ACHN (cell line): ENCODE data around the gene CFAP45.

ENCODE experiments used
- DNase-seq: peaks from one replicate; pipeline ENCODE4 v3.0.0-alpha.2; 2015
- in situ Hi-C: cut with HindIII; loops from 2 replicates; pipeline ENCODE4 v1.10.0; 2017; ENCODE audit warnings: low sequenced_read_pairs, low pct_ligation_motif_present, low pct_unique_long_range_greater_than_20kb

CFAP45 gene

DNA sequence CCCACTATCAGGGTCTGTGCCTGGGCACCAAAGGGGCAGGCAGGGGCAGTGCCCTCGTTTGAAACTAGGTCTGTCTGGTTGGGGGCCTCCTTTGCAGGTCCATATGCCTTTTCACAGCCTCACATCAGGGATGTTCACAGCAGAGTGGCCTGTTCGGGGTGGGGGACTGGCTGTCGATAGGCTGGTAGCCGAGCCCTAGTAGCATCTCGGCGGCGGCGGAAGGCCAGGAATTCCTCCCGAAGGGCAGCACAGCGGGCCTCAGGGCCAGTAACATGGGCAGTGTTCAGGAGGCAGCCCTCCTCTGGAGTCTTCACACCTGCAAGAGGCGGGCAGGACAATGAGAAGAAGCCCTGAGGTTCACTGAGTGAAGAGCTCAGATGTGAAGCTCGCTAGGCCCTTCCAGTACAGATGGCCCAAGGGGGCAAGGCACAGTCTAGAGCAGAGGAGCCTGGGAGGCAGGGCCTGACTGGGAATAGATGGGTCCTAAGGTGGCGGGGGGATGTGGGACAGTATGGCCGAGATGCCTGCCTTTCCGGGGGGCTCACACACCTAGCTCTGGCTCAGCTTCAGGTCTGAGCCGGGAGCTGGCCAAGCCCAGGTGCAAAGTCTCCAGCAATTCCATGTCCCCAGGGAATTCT lies 27.4 kb upstream of the CFAP45 start:
- no peak for DNase-seq
- in situ Hi-C loops, result no loop called here

DNA sequence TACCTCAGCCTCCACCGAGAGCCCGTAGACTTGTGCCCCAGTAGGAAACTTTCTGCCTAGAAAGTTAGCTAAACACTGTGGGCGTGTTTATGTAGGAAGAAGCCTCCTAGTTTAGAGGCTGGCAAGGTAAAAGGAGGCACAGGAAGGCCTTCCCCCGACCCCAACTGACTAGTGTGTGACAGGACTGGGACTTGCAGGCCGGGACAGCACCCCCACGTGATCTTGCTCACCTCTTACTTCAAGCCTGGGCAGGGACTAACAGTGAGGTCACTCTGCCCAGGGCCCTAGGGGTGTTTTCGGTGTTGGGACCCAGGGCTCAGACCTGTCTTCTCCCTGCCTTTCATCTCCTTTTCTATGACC lies 25.7 kb upstream of the CFAP45 start:
- in situ Hi-C loops, result no loop called here
- DNase-seq, result no peak

DNA sequence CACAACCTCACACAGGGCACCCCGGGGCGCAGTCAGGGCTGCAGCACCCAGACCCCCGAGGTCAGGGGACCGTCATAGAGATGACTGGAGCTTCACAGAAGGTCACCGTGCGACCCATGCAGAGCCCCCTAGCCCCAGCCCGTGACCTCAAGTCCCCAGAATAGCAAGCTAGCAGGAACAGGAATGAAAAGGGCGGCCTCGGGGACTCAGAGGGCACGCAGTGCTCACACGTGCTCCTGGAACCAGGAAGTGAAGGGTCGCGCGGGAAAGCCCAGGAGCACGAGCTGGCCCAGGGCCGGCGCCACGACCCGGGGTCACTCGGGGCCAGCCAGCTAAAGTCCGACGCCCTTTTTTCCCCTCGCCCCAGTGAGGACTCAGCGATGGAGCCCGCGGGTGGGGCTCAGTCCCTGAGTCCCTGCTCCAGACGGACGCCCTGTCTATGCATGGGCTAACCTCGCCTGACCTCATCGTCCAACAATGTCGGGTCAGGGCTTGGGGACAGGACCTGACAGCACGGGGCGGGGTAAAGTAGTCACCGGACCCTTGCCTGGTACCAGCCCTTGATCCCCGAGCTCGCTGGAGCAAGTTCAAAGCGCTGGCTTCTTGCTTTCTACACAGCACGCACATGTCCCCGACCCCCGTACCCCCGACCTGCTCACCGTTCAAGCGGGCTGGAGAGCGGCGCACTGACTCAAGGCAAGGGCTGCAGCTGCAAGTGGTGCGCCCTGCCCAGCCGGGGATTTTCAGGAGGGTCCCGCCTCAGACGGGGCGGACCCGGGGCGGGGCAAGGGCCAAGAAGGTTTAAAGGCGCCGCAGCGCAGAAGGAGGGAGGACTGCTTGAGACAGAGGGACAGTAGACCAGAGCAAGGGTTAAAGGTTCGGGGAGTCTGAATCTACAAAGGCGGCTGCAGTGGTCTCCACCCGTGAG lies 25.1 kb upstream of the CFAP45 start, which contains the start of gene TAGLN2:
Gene TAGLN2, minus strand, starts transcription at position 717 of the 928 bp plus-strand sequence. CDS start 4,998 bp downstream, outside the sequence.
- DNase-seq, result peak; percentile 93
- in situ Hi-C loops, result no loop called here

DNA sequence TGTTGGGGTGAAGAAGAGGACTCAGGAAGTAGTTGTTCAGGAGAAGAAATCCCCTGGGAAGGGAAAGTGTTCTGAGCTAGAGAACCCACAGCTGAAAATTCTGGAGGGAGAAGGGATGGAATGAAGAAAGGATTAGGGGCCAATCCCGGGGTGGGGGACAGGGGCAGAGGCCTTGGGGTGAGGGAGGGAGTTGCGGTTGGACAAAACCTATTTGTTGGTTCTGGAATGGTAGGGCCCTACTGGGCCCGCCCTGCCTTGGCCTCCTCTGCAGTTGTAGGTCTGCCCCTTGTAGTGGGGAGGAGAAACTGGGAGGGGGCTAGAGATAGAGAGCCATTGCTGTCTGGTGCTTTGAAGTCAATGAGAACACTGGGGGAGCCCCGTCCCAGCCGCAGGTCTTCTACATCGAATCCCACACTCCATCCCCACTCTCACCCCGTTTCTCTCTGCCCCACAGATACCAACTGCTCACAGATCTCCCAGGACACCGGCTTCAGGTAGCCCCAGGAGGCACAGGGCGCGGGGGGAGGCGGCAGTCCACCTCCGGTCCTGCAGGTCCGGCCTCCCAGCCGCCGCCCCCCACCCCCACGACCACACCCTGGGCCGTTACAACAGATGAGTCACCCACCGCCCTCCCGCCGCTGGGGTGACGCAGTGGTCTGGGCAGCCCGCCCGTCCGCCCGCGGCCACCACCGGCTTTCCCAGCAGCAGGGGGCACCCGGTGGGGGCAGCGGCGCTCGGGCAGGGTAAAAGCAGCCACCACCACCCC lies 24.2 kb upstream of the CFAP45 start:
- peak; percentile 92 for DNase-seq
- in situ Hi-C loops, result no loop called here

DNA sequence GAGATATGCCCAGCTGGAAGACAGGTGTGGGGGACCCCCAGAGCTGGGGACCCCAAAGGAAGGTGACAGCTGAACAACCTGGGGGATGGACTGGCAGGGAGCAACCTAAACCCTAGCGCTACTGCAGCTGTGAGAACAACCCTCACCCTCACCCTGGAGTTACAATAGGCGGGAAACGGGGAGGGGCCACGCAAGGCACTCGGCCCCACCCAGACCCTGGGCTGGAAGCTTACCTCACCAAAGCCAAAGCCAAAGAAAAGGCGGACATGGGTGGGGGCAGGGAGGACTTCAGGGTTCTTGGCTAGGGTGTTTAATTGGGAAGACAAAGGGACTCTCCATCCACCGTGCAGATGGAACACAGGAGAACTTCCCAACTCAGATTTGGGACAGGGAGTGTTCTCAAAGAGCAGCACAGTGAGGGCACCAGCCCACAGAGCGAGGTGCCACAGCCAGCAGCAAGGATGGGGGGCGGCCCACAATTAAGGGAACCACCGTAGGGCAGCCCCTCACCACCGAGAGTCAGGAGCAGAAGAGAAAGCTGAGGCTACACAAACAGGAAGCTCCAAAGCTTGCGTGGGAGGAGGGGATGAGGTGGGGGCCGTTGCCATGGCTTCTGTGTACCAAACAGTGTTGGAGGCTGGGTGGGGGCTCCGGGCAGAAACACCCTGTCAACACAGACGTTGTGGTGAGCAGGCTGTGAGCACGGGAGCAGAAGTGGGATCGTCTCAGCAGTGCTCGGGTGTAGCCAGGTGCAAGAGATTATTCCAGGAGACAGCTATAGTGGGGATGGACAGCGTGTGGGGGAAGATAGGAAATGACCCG lies 23.4 kb upstream of the CFAP45 start:
- peak; percentile 80 for DNase-seq
- in situ Hi-C loops, result no loop called here

DNA sequence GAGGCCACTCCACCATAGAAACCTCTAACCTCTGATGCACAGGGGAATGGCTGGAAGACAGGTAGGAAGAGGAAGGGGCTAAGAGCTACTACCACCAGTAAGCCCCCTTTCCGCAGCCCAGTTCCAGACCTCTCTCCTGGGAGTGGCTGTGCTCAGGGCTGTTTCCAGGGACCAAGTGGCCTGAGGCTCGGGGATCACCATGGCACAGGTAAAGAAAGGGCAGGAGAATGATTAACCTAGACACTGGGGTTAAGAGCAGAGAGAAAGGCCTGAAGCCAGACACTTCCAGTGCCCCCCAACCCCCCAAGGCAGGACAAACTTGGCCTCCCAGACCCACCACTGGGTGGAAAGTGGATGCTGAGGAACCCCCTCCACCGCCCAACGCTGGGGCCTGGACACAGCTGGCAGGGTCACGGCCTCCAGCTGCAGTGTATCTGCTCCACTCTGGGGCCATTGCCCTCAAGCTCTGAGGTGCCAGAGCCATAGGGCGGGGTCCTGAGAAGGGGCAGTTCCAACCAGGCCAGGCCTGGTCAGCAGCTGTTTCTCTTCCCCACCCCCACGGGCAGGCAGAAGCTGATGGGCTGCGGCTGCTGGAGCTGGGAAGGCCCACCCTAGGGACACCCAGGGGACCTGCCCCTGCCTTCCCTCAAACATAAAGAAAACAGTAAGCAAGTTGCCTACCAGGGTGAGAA lies 22.7 kb upstream of the CFAP45 start:
- DNase-seq, result no peak

DNA sequence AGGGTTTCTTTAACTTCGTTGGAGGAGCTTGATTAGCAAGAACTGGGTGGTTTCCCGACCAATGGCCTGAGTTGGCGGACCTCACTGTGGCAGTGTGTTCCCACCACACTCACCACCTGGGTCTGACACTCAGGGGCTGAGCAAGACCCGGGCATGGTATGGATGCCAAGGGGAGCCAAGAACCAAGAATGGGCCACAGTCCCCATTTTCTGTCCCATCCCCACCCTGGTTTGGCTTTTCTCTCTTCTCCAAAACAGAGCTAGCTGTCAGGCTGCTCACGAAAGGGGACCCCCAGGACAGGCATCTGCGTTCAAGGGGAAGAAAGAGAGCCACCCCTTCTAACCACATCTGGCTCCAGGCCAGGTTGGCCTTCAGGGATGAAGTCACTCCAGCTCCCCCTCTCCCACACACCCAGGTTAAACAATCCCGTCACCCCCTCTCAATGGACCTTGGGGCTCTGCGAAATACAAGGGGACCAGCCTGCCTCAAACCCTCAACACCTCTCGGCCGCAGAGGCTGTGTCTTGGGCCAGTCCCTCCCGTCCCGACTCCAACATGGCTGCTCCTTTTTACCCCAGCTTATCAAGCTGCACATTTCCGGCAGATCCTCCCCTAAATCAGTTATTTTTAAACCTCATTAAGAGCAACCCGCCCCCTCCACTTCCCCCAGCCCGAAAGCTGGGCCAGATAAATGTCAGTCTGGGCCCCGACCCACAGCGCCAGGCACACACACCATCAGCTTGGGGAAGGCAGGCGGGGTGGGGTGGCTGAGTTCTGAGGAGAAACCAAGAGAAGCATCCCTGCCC lies 21.9 kb upstream of the CFAP45 start:
- in situ Hi-C loops, result no loop called here
- no peak for DNase-seq

More for the DNA sequence above, 22.7 kb upstream of the CFAP45 start:
- in situ Hi-C loops, result no loop called here

DNA sequence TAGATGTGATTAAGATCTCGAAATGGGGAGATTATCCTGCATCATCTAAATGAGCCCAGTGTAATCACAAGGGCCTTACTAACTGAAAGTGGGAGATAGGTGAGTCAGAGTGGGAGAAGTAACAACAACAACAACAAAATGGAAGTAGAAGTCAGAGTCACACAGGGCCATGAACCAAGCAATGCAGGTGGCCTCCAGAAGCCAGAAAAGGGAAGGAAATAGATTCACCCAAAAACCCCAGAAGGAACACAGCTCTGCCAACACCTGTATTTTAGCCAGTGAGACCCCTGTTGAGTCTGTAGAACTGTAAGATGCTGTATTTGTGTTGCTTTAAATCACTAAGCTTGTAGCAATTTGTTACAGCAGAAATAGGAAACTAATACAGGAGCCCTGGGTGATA lies 21.3 kb upstream of the CFAP45 start:
- in situ Hi-C loops, result no loop called here
- no peak for DNase-seq

DNA sequence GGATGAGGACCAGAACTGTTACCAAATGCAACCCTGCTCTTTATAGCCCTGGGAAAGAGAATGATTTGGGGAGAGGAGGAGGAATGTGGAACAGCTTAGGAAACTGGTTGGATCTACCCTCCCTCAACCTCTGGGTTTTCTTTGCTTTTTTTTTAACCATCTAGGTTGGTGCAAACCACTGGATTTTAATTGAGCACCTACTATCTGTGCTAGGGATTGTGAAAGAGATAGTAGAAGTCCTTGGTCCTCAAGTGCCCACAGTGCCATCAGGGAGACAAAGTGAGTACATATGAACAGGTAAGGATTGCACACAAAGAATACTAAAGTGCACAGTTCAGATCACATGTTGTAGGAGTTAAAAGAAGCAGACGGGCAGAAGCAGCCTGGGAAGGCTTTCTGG lies 20.7 kb upstream of the CFAP45 start:
- no peak for DNase-seq
- in situ Hi-C loops, result no loop called here

DNA sequence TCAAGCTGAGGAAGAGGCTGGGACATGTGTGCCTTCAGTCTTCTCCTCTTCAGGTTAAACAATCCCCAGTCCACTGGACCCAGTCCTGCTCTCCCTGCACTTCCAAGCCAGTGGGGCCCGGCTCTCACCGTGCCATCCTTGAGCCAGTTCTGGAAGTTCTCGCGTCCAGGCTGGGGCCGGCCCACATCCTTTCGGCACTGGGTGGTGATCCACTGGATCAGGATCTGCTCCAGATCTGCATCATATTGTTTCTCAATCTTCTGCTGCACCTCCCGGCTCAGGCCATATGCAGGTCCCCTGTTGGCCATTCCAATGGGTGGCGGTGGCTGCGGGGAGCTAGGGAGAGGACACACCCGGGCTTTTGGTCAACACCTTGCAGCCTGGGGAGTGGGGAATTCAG lies 20.2 kb upstream of the CFAP45 start:
- in situ Hi-C loops, result no loop called here
- DNase-seq, result no peak

DNA sequence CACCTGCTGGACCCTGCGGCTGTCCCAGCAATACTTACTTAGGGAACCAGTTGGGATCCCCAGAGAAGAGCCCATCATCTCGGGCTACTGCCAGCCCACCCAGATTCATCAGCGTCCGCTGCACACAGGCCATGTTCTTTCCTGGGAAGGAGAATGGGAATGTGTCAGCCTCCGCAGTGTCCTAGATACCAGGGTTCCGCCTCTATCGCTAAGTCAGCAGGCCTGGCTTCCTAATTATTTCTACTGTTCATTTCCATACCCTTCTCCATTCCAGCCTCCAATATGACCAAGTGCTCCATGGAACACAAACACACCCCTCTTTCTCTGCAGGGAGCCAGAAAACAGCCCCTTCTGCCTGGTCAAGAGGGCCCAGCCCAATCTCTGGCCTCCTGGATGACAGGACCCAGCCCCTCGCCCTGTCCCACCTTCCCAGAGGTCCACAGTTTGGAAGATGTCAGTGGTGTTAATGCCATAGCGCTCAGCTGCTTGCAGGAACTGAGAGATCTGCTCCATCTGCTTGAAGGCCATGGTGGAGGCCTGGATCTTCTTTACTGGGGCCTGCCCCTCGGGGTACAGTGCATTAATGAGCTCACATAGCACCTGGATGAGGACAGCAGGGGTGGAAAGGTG lies 19.4 kb upstream of the CFAP45 start:
- in situ Hi-C loops, result no loop called here
- DNase-seq, result no peak

DNA sequence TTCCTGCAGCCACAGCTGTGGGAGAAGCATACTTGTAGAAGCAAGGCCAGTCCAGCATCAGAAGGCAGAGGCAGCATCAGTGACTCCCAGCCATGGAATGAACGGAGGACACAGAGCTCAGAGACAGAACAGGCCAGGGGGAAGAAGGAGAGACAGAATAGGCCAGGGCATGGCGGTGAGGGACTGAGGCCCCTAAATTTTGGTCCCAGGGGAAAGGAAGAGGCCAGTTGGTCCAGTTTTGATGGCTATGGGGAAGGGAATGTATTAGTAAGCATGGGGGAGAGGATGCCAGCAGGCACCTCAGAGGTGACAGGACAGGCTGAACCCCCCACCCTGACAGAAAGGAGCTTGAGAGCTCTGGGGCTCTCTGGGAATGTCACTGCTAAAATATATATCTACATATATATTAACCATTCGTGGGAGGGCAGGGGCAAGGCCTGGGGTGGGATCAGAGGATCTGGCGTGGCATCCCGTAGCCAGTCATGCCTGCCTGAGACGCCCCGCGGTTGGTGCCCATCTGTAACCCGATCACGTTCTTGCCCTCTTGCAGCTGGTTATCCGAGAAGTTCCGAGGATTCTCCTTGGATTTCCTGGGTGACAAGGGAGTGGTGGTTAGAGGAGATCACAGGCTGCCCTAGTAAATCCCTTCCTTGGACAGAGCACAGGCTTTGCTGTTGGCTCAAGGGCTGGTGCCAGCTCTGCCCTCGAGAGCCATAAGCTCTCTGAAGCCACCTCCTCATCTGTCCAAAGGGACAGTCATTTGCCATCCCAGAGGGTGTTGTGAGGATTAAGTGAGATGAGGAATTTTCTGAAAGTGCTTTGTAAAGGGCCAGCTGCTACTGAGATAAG lies 18.6 kb upstream of the CFAP45 start:
- DNase-seq, result no peak
- in situ Hi-C loops, result no loop called here

DNA sequence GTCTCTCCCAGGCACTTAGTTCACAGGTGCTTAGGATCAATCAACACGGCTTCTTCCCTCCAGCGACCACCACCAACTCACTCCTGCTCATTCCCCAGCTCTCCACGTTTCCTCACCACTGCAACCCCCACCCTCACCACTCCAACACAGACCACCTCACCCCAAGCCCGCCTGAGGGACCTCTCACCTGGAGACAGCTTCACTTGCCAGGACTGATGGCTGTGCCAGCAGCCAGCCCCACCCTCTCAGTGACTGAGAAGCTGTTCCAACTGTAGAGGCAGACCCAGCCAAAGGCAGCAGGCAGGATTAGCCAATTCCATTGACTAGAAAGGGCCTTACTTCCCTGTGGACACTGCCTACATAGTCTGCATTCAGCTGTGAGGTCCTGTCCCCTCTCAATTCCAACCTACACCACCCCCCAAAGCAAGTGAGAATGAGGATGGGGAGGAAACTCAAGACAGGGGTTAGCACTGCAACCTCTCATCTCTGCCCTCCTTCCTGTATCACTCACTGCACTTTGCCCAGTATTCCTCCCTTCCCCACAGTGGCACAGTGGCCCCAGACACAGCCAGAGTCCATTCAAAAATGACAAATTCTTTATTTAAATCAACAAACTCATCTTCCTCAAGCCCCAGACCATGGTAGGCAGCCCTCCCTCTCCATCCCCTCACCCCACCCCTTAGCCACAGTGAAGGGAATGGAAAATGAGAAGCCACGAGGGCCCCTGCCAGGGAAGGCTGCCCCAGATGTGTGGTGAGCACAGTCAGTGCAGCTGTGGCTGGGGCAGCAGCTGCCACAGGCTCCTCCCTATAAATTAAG lies 17.8 kb upstream of the CFAP45 start:
- in situ Hi-C loops, result no loop called here
- DNase-seq, result no peak

DNA sequence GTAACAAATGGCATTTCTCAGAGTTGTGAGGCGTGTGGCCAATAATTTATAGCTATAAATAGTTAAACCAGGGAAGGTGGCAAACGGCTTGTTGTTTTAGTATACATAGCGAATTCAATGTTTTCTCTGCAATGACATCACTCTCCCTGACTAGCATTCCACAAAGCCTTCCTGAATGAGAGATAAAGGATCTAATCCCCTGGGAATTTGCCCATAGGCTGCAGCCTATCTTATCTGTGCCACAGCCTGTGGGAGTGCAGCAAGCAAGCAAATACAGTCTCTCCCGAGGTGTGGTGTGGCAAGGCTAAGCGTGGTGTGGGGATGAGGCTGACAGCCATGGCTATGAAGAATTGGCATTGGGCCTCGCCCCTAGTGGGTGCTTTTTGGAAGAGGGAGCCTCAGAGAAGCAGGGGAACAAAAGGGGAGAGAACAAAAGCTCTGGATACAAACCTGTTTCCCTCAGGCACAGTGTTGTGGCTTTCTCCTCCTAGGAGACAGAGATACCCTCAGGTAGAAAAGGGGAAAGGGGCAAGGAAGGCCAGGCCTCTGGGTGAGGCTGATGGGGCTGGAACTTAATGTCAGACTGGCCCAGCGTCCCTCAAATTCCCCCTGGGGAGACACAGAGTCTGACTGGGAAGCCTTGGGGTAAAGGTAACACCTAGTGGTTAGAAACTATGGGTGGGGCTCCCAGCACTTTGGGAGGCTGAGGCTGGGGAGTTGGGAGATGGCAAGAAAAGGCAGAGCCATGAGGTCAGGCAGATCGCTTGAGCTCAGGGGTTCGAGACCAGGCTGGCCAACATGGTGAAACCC lies 16.5 kb upstream of the CFAP45 start:
- in situ Hi-C loops, result no loop called here
- DNase-seq, result peak; percentile 79
